ENCODE results near the gene NUDT3.

NUDT3 gene

DNA sequence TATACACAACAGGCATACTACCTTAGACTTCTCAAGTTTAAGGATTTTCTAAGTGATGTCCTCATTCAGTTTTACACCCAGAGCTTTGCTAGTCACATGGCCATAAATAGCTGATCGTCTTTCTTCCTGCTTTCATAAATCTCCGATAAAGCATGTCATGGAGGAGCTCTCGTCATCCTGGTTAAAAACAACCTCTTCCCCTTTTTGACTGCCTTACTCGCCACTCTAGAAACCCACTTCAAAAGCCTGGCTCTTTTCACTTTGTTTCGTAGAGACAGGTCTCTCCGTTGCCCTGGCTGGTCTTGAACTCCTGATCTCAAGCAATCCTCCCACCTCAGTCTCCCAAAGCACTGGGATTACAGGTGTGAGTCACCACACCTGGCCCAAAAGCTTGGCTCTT lies 76.7 kb downstream of the NUDT3 start:
- H3K4me3 ChIP-seq (replicated peaks in 1 of 2; ENCODE audit: low read depth in 2 of 2, low read length in 2 of 2), result no peak overlapping the region
- no peak for DNase-seq (ENCODE audit: low read depth in 2 of 2)
- TF ChIP-seq, protein P1, sequence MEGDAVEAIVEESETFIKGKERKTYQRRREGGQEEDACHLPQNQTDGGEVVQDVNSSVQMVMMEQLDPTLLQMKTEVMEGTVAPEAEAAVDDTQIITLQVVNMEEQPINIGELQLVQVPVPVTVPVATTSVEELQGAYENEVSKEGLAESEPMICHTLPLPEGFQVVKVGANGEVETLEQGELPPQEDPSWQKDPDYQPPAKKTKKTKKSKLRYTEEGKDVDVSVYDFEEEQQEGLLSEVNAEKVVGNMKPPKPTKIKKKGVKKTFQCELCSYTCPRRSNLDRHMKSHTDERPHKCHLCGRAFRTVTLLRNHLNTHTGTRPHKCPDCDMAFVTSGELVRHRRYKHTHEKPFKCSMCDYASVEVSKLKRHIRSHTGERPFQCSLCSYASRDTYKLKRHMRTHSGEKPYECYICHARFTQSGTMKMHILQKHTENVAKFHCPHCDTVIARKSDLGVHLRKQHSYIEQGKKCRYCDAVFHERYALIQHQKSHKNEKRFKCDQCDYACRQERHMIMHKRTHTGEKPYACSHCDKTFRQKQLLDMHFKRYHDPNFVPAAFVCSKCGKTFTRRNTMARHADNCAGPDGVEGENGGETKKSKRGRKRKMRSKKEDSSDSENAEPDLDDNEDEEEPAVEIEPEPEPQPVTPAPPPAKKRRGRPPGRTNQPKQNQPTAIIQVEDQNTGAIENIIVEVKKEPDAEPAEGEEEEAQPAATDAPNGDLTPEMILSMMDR (IDR thresholded peaks at IDR 0.05; ENCODE audit: low read depth, low read length), result no peak

DNA sequence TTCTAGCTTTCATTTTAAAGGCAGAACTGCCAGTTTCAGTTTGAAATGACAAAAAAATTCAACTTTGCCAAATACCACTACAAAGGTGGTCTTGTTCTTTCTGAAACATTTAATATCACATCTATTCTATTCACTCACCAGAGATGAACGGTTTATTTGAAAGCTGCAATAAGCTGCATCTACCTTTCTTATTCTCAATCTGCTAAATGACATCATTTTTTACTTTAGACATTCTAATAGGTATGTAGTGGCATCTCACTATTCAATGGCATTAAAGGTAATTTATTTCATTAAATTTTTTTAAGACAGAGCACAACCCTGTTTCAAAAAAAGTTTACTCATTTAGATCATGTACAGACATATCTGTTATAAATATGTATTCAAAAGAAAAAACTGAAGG lies 77.2 kb downstream of the NUDT3 start:
- H3K4me3 ChIP-seq (replicated peaks in 1 of 2; ENCODE audit: low read depth in 2 of 2, low read length in 2 of 2), result no peak overlapping the region
- no peak for DNase-seq (ENCODE audit: low read depth in 2 of 2)
- TF ChIP-seq, protein P1 (IDR thresholded peaks at IDR 0.05; ENCODE audit: low read depth, low read length), result no peak

DNA sequence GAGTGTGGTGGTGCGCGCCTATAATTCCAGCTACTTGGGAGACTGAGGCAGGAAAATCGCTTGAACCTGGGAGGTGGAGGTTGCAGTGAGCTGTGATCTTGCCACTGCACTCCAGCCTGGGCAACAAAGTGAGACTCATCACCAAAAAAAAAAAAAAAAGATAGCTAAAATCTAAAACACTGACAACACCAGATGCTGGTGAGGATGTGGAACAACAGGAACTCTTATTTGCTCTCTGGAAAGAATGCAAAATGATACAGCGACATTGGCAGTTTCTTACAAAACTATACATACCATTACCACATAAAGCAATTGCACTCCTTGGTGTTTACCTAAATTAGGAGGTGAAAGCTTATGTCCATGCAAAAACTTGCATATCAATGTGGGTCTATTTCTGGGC lies 80.2 kb downstream of the NUDT3 start:
- DNase-seq (ENCODE audit: low read depth in 2 of 2), result no peak
- no peak overlapping the region for H3K4me3 ChIP-seq (replicated peaks in 1 of 2; ENCODE audit: low read depth in 2 of 2, low read length in 2 of 2)
- TF ChIP-seq, protein P1 (IDR thresholded peaks at IDR 0.05; ENCODE audit: low read depth, low read length), result no peak

DNA sequence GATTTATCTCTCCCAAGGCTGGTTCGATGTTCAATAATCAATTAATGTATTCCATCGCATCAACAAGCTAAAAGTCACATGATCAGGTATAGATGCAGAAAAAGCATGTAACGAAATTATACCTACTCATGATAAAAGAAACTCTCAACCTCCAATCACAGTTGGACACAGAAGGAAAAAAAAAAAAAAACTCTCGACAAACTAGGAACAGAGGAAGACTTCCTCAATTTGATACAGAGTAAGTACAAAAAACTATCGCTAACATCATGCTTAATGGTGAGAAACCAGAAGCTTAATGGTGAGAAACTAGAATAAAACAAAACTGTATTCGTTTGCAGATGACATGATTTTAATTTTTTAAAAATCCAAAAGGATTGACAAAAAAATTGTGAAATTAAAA lies 81.7 kb downstream of the NUDT3 start:
- TF ChIP-seq, protein P1 (IDR thresholded peaks at IDR 0.05; ENCODE audit: low read depth, low read length), result no peak
- no peak overlapping the region for H3K4me3 ChIP-seq (replicated peaks in 1 of 2; ENCODE audit: low read depth in 2 of 2, low read length in 2 of 2)
- no peak for DNase-seq (ENCODE audit: low read depth in 2 of 2)

DNA sequence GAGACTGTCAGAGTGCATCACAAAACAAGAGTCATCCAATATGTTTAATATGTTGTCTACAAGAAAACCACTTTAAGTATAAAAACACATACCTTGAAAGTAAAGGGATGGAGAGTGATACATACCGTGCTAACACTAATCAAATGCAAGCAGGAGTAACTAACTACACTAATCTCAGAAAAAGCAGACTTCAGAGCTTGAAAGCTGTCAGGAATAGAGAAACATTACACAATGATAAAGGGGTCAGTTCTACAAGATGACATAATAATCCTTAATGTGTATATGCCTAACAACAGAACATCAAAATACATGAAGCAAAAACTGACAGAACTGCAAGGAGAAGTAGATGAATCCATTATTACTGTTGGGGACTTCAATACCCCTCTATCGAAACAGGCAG lies 84.0 kb downstream of the NUDT3 start:
- H3K4me3 ChIP-seq (replicated peaks in 1 of 2; ENCODE audit: low read depth in 2 of 2, low read length in 2 of 2), result no peak overlapping the region
- TF ChIP-seq, protein P1 (IDR thresholded peaks at IDR 0.05; ENCODE audit: low read depth, low read length), result no peak
- DNase-seq (ENCODE audit: low read depth in 2 of 2), result no peak

DNA sequence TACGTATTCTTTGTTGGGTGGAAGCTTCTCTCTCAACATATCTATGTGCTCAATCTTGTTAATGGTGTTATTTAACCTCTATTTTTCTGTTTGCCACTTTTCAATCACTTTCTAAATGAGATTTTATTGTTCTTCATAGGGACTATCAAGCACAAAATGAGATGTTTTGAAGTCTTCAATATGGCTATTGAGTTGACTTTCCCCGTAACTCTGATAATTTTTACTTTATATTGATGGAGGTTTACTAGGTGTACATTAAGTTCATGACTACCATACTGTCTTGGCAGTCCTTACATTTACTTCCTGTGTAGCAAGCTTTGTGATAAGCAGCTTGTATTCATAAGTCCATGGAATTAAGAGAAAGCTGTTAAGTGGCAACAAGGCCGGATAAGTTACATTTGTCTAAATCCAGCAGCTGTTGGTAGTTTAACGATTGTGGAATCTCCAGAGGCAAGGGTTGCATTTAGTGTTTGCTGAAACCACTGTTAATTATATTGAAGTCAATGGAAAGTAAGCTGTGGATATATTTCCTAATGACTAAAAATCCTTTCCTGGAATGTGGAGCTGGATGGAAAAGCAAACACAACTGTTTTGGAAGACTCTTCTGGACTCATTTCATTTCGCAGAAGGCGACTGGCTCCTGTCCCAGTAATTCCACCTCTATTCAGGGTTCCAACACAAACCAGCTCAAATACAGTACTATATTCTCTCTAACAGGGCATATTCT lies 86.3 kb downstream of the NUDT3 start:
- TF ChIP-seq, protein P1 (IDR thresholded peaks at IDR 0.05; ENCODE audit: low read depth, low read length), result no peak
- no peak overlapping the region for H3K4me3 ChIP-seq (replicated peaks in 1 of 2; ENCODE audit: low read depth in 2 of 2, low read length in 2 of 2)
- DNase-seq (ENCODE audit: low read depth in 2 of 2), result peak in 1 of 2 donors; percentile 83

DNA sequence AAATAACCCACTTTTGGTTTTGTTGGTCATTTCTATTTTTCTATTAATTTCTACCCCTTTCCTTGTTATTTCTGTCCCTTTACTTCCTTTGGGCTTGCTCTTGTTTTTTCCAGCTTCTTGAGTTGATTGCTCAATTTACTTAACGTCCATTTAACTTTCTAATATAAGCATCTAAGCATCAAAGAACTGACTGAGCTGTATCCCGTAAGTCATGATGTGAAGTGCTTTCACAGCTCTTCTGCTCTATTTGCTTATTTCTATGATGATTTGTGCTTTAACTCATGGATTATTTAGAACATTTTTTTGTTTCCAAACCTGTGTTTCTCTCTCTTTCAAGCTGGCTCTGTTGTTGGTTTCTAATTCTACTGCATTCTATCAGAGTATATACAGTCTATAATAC lies 87.0 kb downstream of the NUDT3 start:
- TF ChIP-seq, protein P1 (IDR thresholded peaks at IDR 0.05; ENCODE audit: low read depth, low read length), result no peak
- DNase-seq (ENCODE audit: low read depth in 2 of 2), result no peak
- no peak overlapping the region for H3K4me3 ChIP-seq (replicated peaks in 1 of 2; ENCODE audit: low read depth in 2 of 2, low read length in 2 of 2)
